HG03196 (cell line): ENCODE data around the gene KRT4.

ENCODE experiments used
- ATAC-seq: cut with Tn5 transposase; IDR thresholded peaks from one replicate; pipeline ENCODE4 v1.9.1; 2021; ENCODE audit not compliant: unreplicated experiment

The KRT4 gene

GRCh38 chr12:52822771-52823510, 9.0 kb upstream of the KRT4 start:
- ATAC-seq: no peak

GRCh38 chr12:52821826-52822660, 8.1 kb upstream of the KRT4 start:
- ATAC-seq: no peak

GRCh38 chr12:52821071-52821730, 7.3 kb upstream of the KRT4 start:
- ATAC-seq: no peak

DNA sequence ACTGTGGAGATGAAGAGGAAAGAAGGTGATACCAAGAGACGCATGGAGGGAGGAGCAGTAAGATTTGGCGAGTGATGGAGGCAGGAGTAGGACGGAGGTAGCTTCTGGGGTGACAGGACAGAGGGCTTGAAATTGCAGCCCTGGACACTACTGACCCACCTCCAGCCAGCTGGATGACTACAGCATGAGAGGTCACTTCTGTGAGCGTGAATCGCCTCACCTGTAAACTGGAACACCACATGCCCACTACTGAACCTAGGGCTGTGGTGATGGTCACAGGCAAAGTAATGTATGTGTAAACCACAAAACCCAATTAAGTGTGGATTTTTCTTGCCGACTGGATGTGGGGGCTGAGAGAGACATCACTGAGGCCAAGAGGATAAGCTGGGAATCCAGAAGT, 6.6 kb upstream of the KRT4 start:
- no peak for ATAC-seq

DNA sequence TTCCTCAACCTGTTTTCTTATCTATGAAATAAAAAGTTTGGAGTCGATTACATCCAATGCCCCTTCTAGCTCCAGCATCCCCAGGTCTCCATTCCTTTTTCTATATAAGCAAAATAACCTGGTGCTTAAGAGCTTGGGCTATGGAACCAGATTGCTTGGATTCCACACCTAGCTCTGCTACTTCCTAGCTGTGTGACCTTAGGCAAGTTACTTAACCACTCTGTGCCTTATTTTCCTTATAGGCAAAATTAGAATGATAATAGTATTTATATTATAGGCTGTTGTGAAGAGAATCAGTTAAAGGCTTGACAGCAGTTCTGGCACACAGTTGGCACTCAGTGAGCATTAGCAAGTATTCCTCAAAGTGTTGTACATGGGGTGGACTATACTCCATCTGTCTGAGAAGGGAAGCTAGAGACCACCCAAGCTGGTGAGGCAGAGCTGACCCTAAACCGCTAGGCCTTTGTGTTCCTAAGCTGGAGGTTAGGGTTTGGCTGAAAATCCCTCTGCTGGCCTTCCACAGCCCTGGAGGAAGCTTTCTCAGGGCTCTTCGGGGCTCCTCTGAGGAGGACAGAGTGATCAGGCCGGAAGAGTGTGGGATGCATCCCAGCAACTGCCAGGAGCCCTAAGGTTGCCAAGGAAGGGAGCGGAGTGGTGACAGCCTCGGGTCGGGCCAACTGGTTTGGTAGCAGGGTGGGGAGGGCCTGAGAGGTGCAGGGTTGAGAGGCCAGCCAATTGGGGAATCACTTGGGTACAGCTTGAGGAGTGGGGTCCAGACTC, 6.0 kb upstream of the KRT4 start:
- no peak for ATAC-seq

DNA sequence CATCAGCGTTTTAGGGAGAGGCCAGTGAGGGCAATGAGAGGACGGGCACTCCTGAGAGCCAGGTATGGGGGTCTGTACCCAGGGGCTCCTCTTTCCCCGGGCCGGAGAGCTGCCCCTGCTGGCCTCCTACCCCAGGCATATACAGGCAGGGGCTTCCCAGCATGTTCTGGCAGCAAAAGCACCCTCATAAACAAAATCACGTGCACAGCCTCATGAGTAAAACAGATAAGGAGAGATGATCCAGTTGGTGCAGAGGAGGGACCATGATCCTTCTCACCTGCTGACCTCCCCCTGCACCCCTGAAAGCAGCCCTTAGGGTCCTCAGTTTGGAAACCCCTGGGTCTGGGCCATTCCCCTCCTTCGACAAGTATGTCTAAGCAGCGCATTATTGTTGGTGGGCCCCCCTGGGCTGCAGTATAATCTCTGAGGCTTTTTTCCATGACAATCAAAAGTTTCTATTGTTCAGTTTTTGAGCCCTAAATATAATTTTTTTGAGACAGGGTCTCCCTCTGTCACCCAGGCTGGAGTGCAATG, 5.0 kb upstream of the KRT4 start:
- no peak for ATAC-seq

DNA sequence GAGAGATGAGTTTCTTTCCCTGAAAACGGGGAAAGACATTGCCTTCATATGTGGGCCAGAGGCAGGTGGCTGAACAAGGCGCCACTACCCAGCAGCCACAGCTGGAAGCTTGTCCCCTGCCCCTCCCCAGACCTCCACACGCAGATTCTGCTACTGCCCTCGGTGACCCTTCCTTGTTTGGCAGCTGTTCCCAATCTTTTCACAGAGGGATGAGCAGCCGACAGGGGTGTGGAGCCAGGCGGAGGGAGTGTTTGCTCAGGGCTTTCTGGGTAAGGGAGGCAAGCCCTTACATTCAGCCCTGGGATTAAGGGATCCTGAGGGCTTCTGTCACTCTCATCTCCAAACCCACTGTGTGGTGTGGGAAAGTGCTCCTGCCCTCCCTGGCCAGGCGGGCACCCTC, 4.5 kb upstream of the KRT4 start:
- no peak for ATAC-seq

DNA sequence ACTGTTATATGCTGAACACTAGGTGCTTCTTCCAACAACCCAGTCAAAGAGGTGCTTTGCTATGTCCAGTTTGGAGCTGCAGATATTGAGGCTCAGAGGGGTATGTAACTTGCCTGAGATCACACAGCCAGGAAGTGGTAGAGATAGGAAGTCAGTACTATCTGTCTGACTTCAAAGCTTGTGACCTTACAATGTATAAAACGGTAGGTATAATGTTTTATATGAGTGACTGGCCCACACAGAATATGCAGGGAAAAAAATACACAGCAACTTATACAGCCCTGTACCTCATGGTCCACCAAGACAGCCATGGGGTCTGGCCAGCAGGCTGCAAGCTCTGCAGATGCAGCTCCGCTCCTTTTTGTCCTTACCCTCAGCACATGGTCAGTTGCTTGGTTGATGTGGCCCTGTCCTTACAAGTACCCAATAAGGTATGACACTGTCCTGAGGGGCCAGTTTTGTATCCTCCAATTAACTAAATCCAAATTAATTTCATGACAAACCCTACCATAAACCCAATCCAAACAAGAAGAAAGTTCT, 3.9 kb upstream of the KRT4 start:
- ATAC-seq: no peak

- ATAC-seq: no peak
Observed at GRCh38 chr12:52817003-52817698, 3.2 kb upstream of the KRT4 start.

GRCh38 chr12:52815676-52816588, 2.0 kb upstream of the KRT4 start:
- ATAC-seq: no peak

DNA sequence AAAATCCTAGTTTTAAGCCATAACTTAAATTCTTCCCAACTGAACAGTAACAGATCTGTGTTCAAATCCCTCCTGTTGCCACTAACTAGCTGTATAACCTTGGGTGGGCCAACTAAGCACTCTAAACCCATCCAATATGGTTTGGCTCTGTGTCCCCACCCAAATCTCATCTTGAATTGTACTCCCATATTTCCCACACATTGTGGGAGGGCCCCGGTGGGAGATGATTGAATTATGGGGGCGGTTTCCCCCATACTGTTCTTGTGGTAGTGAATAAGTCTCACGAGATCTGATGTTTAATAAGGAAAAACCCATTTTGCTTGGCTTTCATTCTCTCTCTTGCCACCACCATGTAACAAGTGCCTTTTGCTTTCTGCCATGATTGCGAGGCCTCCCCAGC, 1.2 kb upstream of the KRT4 start:
- no peak for ATAC-seq

- ATAC-seq: no peak
Observed at GRCh38 chr12:52814710-52815155, 817 bp upstream of the KRT4 start.

DNA sequence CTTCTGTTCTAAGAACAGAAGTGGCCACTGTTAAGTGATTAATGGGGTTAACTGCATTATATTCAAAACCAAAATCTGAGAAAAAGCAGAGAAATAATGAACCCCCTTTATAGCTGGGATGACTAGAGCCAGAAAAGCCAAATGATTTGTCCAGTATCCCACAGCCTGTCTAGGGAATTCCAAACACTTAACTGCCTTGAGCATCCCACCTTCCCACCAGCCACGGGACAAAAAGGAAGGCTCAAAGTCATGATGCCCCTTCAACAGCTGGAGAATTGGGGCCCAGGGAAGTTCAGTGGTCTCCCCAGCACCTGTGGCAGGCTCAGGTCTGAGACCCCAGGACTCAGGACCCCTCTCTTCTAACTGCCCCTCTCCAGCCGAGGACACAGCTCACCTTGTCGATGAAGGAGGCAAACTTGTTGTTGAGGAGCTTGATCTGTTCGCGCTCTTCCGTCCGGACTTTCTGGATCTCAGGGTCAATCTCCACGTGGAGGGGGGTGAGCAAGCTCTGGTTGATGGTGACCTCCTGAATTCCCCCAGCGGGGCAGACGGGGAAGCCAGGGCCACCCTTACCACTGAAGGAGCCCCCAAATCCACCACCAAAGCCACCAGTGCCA, 605 bp downstream of the KRT4 start:
- no peak for ATAC-seq

DNA sequence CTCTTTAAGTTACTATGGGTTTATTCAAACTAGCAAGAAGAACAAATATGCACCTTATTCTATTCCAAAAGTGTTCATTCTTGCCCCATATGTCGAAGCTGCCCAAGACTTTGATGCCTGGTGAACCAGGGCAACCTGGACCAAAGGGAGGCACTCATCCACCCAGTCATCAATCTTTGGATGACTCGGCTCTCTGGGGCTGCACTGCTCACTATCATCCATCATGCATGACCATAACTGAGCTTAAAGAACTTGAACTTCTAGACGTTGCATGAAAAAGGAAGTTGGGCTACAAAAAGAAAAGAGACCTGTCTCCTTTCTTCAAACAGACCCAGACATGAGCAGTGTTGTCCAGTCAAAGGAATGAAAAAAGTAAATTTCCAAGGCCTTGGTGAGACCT, 1.2 kb downstream of the KRT4 start:
- ATAC-seq: no peak

DNA sequence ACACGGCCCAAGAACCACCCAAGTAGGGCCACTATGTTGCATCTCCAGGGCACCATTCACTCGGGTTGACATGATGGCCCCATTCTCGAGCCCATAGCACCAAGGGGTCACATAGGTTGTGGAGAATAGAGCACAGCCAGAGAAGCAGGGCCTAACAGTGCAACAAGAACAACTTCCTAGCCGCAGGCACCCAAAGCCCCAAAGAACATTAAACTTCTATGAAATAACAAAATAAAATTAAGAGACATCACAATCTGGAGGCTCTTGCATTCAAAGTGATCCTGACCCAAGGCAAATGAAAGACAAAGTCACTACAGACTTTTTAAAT, 1.9 kb downstream of the KRT4 start:
- ATAC-seq: no peak

- ATAC-seq: no peak
Observed at GRCh38 chr12:52811191-52812072, 2.5 kb downstream of the KRT4 start.

DNA sequence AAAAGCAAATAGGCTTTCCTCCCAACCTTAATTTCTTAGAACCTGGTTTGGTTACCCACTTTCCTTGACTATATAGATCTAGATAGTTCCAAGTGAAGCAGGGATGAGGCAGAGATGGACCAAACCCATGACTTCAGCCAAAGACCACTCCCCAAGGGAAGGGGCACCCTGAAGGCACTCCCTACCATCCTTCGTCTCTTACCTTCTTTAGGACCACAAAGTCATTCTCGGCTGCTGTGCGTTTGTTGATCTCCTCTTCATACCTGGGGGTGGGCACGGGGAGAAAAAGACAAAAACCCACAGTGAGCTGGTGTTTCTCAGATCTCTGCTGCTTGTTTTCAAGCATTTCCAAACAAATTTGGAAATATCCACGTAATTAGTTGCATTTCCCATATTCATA, 3.4 kb downstream of the KRT4 start:
- no peak for ATAC-seq

- ATAC-seq: no peak
Observed at GRCh38 chr12:52809166-52809565, 4.8 kb downstream of the KRT4 start.
